Ishikawa (cell line): ENCODE results near the gene SEC24C.

Experiments used
- CEBPB ChIP-seq: IDR thresholded peaks from 2 replicates; pipeline ENCODE4 v1.6.1; 2012
- CREB1 ChIP-seq: IDR thresholded peaks from 2 replicates; pipeline ENCODE4 v1.6.1; 2012; ENCODE audit warnings: low read depth
- EGR1 ChIP-seq: IDR thresholded peaks from 2 replicates; pipeline ENCODE4 v1.6.1; 2012
- EP300 ChIP-seq: IDR thresholded peaks from 2 replicates; pipeline ENCODE4 v1.6.1; 2012; ENCODE audit warnings: borderline replicate concordance
- FOXM1 ChIP-seq: IDR thresholded peaks from 2 replicates; pipeline ENCODE4 v1.6.1; 2012; ENCODE audit warnings: low read depth, borderline replicate concordance
- MAX ChIP-seq: IDR thresholded peaks from 2 replicates; pipeline ENCODE4 v1.6.1; 2012
- NFIC ChIP-seq: IDR thresholded peaks from 2 replicates; pipeline ENCODE4 v1.6.1; 2012
- RAD21 ChIP-seq: IDR thresholded peaks from 2 replicates; pipeline ENCODE4 v1.6.1; 2012; ENCODE audit warnings: low read depth
- REST ChIP-seq: IDR thresholded peaks from 2 replicates; pipeline ENCODE4 v1.6.1; 2012; ENCODE audit warnings: low read depth, mild to moderate bottlenecking
- TAF1 ChIP-seq: IDR thresholded peaks from 2 replicates; pipeline ENCODE4 v1.6.1; 2012; ENCODE audit warnings: low read depth, mild to moderate bottlenecking
- TCF12 ChIP-seq: IDR thresholded peaks from 2 replicates; pipeline ENCODE4 v1.6.1; 2012; ENCODE audit warnings: low read depth
- TEAD4 ChIP-seq: IDR thresholded peaks from 2 replicates; pipeline ENCODE4 v1.6.1; 2012
- USF1 ChIP-seq: IDR thresholded peaks from 2 replicates; pipeline ENCODE4 v1.6.1; 2012
- YY1 ChIP-seq: IDR thresholded peaks from 2 replicates; pipeline ENCODE4 v1.6.1; 2012; ENCODE audit warnings: low read depth
- ZBTB7A ChIP-seq: IDR thresholded peaks from 2 replicates; pipeline ENCODE4 v1.6.1; 2012; ENCODE audit warnings: low read depth

The SEC24C gene

GRCh38 chr10:73816917-73817729 is 73.0 kb downstream of the SEC24C start:
- TF ChIP-seq EP300 (no peak), CREB1 (no peak), FOXM1 (no peak), NFIC (no peak)

- TF ChIP-seq EP300 (no peak), NFIC (no peak), EGR1 (no peak), RAD21 (no peak), REST (no peak), TCF12 (no peak), TAF1 (no peak), CREB1 (no peak), MAX (no peak), TEAD4 (no peak), CEBPB (no peak), USF1 (no peak), YY1 (no peak), ZBTB7A (no peak), FOXM1 (no peak)
Observed at GRCh38 chr10:73817826-73818225, 73.7 kb downstream of the SEC24C start.

GRCh38 chr10:73818402-73818801 is 74.2 kb downstream of the SEC24C start:
- TF ChIP-seq MAX (no peak; the same call in 1 of the 2 replicates), FOXM1 (no peak), TEAD4 (no peak), USF1 (no peak), RAD21 (no peak), CEBPB (no peak), YY1 (no peak), TCF12 (no peak), ZBTB7A (no peak), EGR1 (no peak), TAF1 (no peak), EP300 (no peak), NFIC (no peak)

- TF ChIP-seq USF1, result no peak
- no peak for TF ChIP-seq EGR1
- TF ChIP-seq RAD21, result no peak
- no peak for TF ChIP-seq CEBPB
- no peak for TF ChIP-seq NFIC
- TF ChIP-seq EP300, result no peak
- no peak for TF ChIP-seq MAX
- no peak for TF ChIP-seq ZBTB7A
- TF ChIP-seq REST, result no peak
- no peak for TF ChIP-seq CREB1
- TF ChIP-seq TAF1, result no peak
- no peak for TF ChIP-seq YY1
- TF ChIP-seq TEAD4, result no peak
- no peak for TF ChIP-seq FOXM1
- no peak for TF ChIP-seq TCF12
Observed at GRCh38 chr10:73819081-73819480, 74.9 kb downstream of the SEC24C start.

- TF ChIP-seq MAX (no peak), REST (no peak), NFIC (no peak), FOXM1 (no peak), ZBTB7A (no peak), TEAD4 (no peak), YY1 (no peak), EGR1 (no peak), CEBPB (no peak), USF1 (no peak), EP300 (no peak), TCF12 (no peak), RAD21 (no peak), TAF1 (no peak), CREB1 (no peak)
Observed at GRCh38 chr10:73819513-73820093, 75.4 kb downstream of the SEC24C start.
